ENCODE measurements around the gene ALDH1B1. TPM values are rescaled to one million over a fixed set of nuclear protein-coding genes. Genes with fewer than 3 reads are reported as not detected.
A peak's percentile ranks its signal among the peaks of the same experiment; 100 is the strongest.

Gene ALDH1B1
- total and polyA plus RNA-seq, 2 donors (not counting 3 experiments of a cell fraction or from before 2014, with no cell fraction given) = 11.5 to 20.5 TPM

- peak overlapping the region; percentile 51 for H3K4me2 ChIP-seq (ENCODE audit: insufficient read depth, low read length)
- H2AFZ ChIP-seq (ENCODE audit: low read depth, low read length) = no peak overlapping the region
- FAIRE-seq = no peak
- TF ChIP-seq POLR2A (IDR thresholded peaks at IDR 0.05; ENCODE audit: low read depth, low read length) (no peak), FOS (IDR thresholded peaks at IDR 0.05; ENCODE audit: borderline replicate concordance, insufficient read depth, low read length) (no peak), POLR2AphosphoS5 (IDR thresholded peaks at IDR 0.05; ENCODE audit: insufficient read depth, low read depth, low read length) (no peak), JUN (IDR thresholded peaks at IDR 0.05; ENCODE audit: borderline replicate concordance, insufficient read depth, insufficient read length, low read depth) (no peak), EZH2 (IDR thresholded peaks at IDR 0.05; ENCODE audit: borderline replicate concordance, low read depth, low read length, severe bottlenecking) (no peak), MYC (IDR thresholded peaks at IDR 0.05; ENCODE audit: low read depth, low read length) (no peak), GATA2 (IDR thresholded peaks at IDR 0.05; ENCODE audit: insufficient read depth, insufficient read length, low read depth, low read length) (no peak)
- TF ChIP-seq, protein P1, sequence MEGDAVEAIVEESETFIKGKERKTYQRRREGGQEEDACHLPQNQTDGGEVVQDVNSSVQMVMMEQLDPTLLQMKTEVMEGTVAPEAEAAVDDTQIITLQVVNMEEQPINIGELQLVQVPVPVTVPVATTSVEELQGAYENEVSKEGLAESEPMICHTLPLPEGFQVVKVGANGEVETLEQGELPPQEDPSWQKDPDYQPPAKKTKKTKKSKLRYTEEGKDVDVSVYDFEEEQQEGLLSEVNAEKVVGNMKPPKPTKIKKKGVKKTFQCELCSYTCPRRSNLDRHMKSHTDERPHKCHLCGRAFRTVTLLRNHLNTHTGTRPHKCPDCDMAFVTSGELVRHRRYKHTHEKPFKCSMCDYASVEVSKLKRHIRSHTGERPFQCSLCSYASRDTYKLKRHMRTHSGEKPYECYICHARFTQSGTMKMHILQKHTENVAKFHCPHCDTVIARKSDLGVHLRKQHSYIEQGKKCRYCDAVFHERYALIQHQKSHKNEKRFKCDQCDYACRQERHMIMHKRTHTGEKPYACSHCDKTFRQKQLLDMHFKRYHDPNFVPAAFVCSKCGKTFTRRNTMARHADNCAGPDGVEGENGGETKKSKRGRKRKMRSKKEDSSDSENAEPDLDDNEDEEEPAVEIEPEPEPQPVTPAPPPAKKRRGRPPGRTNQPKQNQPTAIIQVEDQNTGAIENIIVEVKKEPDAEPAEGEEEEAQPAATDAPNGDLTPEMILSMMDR (IDR thresholded peaks at IDR 0.05; ENCODE audit: extremely low read depth in 1 of 2, insufficient read depth in 1 of 2, low read depth in 1 of 2, low read length in 2 of 2) = no peak
- TF ChIP-seq, protein P2, sequence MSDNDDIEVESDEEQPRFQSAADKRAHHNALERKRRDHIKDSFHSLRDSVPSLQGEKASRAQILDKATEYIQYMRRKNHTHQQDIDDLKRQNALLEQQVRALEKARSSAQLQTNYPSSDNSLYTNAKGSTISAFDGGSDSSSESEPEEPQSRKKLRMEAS (IDR thresholded peaks at IDR 0.05; ENCODE audit: insufficient read depth, insufficient read length) = no peak
- no peaks in the 10 kb centered on the region for H3K79me2 ChIP-seq (ENCODE audit: control insufficient read depth, insufficient read depth, low read length)
- H3K27me3 ChIP-seq (ENCODE audit: control insufficient read depth in 2 of 2, insufficient read depth in 2 of 2, low read length in 2 of 2) = peaks cover 45 to 46% of the 10 kb centered on the region in 2 experiments
- no peak overlapping the region for H3K9ac ChIP-seq (replicated peaks; ENCODE audit: extremely low read depth, insufficient read depth, low read length)
- no peak for DNase-seq (ENCODE audit: low read depth, low spot score)
- no peaks in the 10 kb centered on the region for H3K36me3 ChIP-seq (ENCODE audit: control insufficient read depth in 2 of 2, extremely low read depth in 1 of 2, insufficient read depth in 2 of 2, low read length in 2 of 2)
- H3K9me3 ChIP-seq (replicated peaks; ENCODE audit: control insufficient read depth, insufficient read depth, low read length) = no peaks in the 10 kb centered on the region
- no TSS peak for BruUV-seq (replicated peaks)
- CTCF ChIA-PET = interaction anchor here (1.8 kb wide), 1 partner anchor 10 kb away, joined by 6 read pairs; no protein-coding TSS in a partner anchor
- H3K9me1 ChIP-seq (replicated peaks; ENCODE audit: control insufficient read depth, extremely low read depth, insufficient read depth, low read length) = no peaks in the 10 kb centered on the region
- H4K20me1 ChIP-seq (replicated peaks; ENCODE audit: control insufficient read depth, extremely low read depth, insufficient read depth, low read length) = no peaks in the 10 kb centered on the region
- H3K27ac ChIP-seq (ENCODE audit: insufficient read depth, low read depth, low read length) = no peak overlapping the region
- intact Hi-C loops (cut with micrococcal nuclease) = no loop called here
- peaks cover 3% of the 10 kb centered on the region for H3K4me1 ChIP-seq (ENCODE audit: control insufficient read depth, extremely low read depth, insufficient read depth, low read length)
- POLR2A ChIA-PET = no interaction called here
- no peak overlapping the region for H3K4me3 ChIP-seq (replicated peaks in 1 of 3; ENCODE audit: insufficient read depth in 1 of 3, low read depth in 1 of 3, low read length in 3 of 3)
- dilution Hi-C loops (cut with MboI; ENCODE audit: extremely low pct_ligation_motif_present, low sequenced_read_pairs) = no loop called here
Observed at GRCh38 chr9:38423273-38423972, 30.9 kb downstream of the ALDH1B1 start.

Data from endothelial cell of umbilical vein (primary cell).